GM21360 (cell line): Measurements from ENCODE around the gene DRICH1.
"Not testable (repeated sequence)": the region's sequence is repeated elsewhere in the genome, so short reads cannot be mapped to it uniquely, and the experiment has no call there.

Experiments
- ATAC-seq: cut with Tn5 transposase; IDR thresholded peaks from one replicate; pipeline ENCODE4 v1.9.1; 2021; ENCODE audit warnings: mild to moderate bottlenecking, moderate library complexity; ENCODE audit not compliant: unreplicated experiment

DRICH1 gene

DNA sequence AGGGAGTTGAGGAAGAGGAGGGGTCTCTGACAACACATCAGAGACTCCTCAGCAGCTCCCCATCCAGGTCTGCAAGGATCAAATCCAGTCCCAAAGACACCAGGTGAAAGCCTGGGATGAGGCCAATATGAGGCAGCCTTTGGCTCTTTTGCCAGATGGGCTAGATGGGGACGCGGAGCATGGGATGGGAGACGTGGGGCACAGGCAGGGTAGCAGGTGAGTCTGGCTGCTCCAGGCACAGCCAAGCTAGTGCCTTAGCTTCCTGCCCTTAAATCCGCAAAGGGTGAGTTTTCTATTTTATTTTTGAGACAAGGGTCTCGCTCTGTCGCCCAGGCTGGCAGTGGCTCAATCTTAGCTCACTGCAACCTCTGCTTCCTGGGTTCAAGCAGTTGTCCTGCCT lies 19.6 kb upstream of the DRICH1 start:
- ATAC-seq, result no peak

- ATAC-seq, result no peak
Measured at GRCh38 chr22:23649071-23649501, 17.0 kb upstream of the DRICH1 start.

DNA sequence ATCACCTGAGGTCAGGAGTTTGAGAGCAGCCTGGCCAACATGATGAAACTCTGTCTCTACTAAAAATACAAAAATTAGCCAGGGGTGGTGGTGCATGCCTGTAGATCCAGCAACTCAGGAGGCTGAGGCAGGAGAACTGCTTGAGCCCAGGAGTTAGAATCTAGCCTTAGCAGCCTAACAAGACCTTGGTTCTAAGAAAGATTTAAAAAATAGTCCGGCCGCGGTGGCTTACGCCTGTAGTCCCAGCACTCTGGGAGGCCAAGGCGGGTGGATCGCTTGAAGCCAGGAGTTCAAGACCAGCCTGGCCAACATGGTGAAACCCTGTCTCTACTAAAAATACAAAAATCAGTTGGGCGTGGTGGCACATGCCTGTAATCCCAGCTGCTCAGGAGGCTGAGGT lies 14.4 kb upstream of the DRICH1 start:
- ATAC-seq, result not testable (repeated sequence)

- not testable (repeated sequence) for ATAC-seq
Measured at GRCh38 chr22:23640206-23640605, 8.1 kb upstream of the DRICH1 start.

- ATAC-seq, result no peak
Measured at GRCh38 chr22:23639661-23640060, 7.5 kb upstream of the DRICH1 start.

GRCh38 chr22:23638611-23639010 lies 6.5 kb upstream of the DRICH1 start:
- no peak for ATAC-seq

GRCh38 chr22:23635291-23635690 lies 3.2 kb upstream of the DRICH1 start:
- not testable (repeated sequence) for ATAC-seq

DNA sequence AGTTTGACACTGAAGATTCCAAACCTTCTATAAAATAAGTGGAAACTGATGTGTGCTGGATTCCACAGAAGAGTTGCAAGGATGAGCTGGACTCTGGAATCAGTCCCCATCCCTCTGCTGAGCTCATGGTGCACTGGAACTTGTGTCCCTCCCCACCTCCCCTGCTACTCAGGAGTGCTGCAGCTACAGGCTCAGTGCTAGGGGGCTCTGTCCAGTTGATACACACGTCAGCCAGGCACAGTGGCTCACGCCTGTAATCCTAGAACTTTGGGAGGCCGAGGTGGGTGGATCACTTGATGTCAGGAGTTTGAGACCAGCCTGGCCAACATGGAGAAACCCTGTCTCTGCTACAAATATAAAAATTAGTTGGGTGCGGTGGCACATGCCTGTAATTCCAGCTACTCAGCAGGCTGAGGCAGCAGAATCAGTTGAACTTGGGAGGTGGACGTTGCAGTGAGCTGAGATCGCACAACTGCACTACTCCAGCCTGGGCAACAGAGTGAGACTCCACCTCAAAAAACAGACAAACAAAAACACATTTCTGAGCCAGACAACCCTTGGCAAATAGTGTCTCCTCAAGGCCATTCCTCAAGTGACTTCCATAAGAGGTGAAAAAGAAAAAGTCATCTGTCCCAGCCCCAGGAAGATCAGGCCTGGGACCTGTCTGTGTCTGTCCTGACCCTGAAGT lies 3.9 kb downstream of the DRICH1 start:
- not testable (repeated sequence) for ATAC-seq

DNA sequence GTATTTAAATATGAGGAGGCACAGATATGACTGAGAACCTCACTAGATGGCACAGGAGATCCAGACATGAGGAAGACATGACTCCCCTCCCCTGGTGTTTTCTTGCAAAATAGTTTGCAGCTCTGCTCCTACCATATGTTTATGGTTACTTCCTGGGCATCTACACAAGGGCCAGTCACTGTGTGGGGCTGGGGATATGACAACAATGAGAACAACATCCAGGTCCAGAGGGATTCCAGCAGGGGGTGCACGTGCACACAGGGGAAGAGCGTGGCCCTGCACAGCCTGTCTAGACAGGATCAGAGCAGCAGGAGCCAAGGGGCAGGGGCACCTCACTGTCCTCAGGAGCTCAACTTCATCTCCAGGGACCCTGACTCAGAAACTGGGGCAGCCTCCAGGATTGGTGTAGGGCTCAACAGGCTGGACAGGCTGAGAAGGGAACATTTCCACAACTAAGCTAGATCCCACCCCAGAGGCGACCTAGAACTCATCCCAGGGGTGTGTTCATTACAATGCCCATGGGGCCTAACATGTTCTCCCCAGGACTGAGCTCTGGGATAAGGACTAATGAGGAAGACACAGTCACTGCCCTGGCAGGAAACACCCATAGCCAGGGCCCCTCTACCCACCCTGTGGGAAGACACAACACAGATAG lies 4.6 kb downstream of the DRICH1 start:
- ATAC-seq, result not testable (repeated sequence)

- no peak for ATAC-seq
Measured at GRCh38 chr22:23626286-23626975, 5.7 kb downstream of the DRICH1 start.

- ATAC-seq, result no peak
Measured at GRCh38 chr22:23622634-23623033, 9.5 kb downstream of the DRICH1 start.

GRCh38 chr22:23621916-23622315 lies 10.2 kb downstream of the DRICH1 start:
- not testable (repeated sequence) for ATAC-seq

DNA sequence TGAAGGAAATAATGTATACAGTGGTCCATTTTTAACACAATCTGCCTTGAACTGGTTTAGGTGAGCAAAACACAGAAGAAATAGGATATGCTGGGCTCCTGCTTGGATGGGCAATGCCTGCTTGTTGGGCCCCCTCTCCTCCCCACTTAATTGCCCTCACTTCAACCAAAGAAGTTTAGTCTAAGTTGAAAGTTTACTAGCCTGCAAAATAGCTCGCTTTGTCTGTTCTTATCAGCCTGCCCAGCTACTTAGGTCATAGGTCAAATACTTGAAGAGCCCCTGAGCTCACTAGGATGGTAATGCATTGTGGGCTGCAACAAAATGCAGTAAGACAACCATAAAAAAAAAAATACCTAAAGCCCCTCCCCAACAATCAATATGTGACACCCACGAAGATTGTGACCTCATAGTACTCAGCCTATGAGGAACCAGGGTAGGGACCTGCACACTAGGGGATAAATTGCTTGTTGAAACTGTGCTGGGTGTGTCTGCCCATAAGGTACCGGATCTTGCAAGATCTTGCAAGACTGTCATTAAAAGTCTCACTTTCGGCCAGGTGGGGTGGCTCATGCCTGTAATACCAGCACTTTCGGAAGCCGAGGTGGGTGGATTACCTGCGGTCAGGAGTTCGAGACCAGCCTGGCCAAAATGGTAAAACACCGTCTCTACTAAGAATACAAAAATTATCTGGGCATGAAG lies 10.9 kb downstream of the DRICH1 start:
- ATAC-seq, result no peak

GRCh38 chr22:23613193-23613972 lies 18.7 kb downstream of the DRICH1 start:
- no peak for ATAC-seq

- ATAC-seq, result no peak
Measured at GRCh38 chr22:23609983-23610781, 21.9 kb downstream of the DRICH1 start.

DNA sequence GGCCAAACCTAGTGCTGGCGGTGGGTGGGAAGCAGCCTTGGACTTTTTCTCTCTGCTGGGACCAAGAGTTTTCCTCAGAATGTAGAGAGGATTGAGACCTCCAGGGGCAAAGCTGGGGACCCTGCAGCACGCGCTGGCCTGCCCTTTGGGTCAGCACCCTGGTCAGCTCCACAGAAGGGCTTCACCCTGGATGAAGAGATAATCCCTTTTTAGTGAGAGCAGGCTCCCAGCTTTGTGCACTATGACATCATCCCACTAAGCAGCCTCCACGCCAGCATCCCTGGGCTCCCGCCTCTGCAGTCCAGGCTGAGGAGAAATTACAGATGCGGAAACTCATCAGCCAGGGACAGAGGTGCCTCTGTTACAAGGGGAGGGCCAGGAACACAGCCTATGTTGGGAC lies 23.5 kb downstream of the DRICH1 start:
- no peak for ATAC-seq

DNA sequence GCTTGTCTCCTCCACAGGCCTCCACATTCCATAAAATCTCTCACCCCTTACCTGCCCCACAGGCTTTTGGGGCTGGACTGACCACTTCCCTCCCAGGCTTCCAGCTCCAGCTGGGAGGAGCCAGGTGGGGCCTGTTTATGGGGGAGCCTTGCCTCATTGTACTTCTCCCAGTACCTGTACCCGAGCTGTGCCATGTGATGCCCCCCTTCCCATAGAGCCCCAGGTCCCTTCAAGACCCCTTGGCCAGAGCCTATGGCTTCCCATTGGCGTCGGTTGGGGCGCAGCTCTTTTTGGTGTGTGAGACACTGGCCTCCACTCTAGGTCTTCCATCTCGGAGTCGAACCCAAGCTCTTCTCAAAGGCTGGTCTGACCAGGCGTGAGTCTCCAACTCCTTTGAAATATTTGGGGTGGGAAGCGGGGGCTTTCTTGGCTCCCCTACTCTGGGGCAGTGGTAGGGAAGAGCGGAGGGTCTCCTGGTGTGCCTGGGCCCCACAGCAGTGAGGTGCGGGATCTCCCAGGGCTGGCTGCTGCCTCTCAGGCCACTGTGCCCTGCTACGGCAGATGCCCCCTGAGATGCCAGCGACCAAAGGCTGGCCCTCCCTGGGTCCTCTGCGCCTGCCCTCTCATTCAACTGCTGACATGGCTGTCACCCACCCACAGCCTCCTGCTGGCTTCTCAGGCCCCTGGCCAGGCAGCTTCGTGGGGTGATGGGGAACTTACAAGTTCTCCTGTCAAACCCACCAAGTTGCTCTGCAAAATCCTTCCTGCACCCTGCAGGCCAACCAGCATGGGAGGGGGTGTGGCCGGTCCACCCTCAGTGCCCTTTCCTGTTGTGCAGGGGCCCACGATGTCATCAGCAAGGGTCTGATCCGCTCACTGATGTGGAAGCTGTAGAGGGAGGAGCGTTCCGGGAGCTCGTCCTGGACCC lies 25.7 kb downstream of the DRICH1 start:
- ATAC-seq, result no peak

DNA sequence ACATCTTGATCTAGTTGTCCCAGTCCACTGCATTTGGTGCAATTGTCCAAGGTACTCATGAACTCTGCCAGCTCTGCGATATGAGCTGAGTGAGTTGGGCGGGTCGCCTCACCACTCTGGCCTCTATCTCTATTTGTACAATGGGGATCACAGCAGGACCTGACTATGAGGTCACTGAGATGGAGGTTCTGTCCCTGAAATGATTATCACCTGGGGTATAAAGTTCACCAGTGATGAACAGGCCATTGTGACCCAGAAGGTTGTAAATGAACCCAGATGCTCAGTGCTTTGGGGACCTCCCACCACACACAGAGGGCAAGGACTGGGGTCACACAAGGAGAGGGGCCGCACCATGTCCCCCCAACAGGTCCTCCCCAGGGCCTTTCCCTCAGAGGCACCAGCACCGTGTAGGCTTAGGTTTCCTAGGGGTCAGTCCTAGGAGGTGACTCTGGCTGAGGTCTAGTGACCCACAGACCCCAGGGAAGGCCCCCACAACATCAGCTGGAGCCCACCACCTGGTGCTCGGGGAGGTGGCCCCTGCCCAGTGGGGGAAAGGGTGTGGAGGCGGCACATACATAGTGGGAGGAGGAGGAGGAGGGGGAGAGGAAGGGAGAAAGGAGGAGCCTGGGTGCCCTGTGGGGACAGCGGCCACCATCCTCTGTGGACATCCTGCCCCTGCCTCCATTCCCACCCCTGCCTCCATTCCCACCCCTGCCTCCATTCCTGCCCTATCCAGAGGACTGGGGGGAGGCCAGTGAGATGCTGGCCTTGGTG lies 27.0 kb downstream of the DRICH1 start:
- ATAC-seq, result no peak
